MM.1S (cell line): ENCODE data around the gene CCDC158.
A peak's percentile ranks its signal among the peaks of the same experiment; 100 is the strongest.

Experiments used
- DNase-seq: peaks from one replicate; pipeline ENCODE4 v3.0.0-alpha.2; 2015
- H2AFZ ChIP-seq: fragments of 300-600 bp; sonication (generic); 2 replicates; pipeline ENCODE4 v1.6.0; 2016; ENCODE audit warnings: antibody characterized with exemption, low read length
- H3F3A ChIP-seq: fragments of 300-600 bp; sonication (generic); 2 replicates; pipeline ENCODE4 v1.6.1; 2016; ENCODE audit warnings: mild to moderate bottlenecking, antibody characterized with exemption, low read length, moderate library complexity, mixed read lengths; ENCODE audit not compliant: insufficient read depth
- H3K27ac ChIP-seq: fragments of 300-600 bp; sonication (generic); 2 replicates; pipeline ENCODE4 v1.5.1; 2016; ENCODE audit warnings: mild to moderate bottlenecking, low read length
- H3K27me3 ChIP-seq: fragments of 300-600 bp; sonication (generic); replicated peaks from 2 replicates; pipeline ENCODE4 v1.6.0; 2016; ENCODE audit warnings: low read length; ENCODE audit not compliant: insufficient read depth
- H3K36me3 ChIP-seq: fragments of 300-600 bp; sonication (generic); replicated peaks from 2 replicates; pipeline ENCODE4 v1.6.1; 2016; ENCODE audit warnings: mild to moderate bottlenecking, low read length, mixed read lengths; ENCODE audit not compliant: insufficient read depth
- H3K4me1 ChIP-seq: fragments of 300-600 bp; sonication (generic); 2 replicates; pipeline ENCODE4 v1.6.1; 2016; ENCODE audit warnings: low read length, mixed read lengths
- H3K4me2 ChIP-seq: fragments of 300-600 bp; sonication (generic); 2 replicates; pipeline ENCODE4 v1.6.0; 2016; ENCODE audit warnings: low read depth, low read length
- H3K4me3 ChIP-seq: fragments of 300-600 bp; sonication (generic); 2 replicates; pipeline ENCODE4 v1.5.1; 2016; ENCODE audit warnings: low read length, mixed read lengths
- H3K79me2 ChIP-seq: fragments of 300-600 bp; sonication (generic); 2 replicates; pipeline ENCODE4 v1.6.1; 2016; ENCODE audit warnings: mixed run types, low read length, mixed read lengths
- H3K9ac ChIP-seq: fragments of 300-600 bp; sonication (generic); 2 replicates; pipeline ENCODE4 v1.6.1; 2016; ENCODE audit warnings: low read length, mixed read lengths
- H3K9me2 ChIP-seq: fragments of 300-600 bp; sonication (generic); replicated peaks from 2 replicates; pipeline ENCODE4 v1.6.1; 2016; ENCODE audit warnings: mild to moderate bottlenecking, low read length, mixed read lengths; ENCODE audit not compliant: insufficient read depth
- H3K9me3 ChIP-seq: fragments of 300-600 bp; sonication (generic); replicated peaks from 2 replicates; pipeline ENCODE4 v1.6.1; 2016; ENCODE audit warnings: mild to moderate bottlenecking, low read length, mixed read lengths; ENCODE audit not compliant: insufficient read depth
- H4K20me1 ChIP-seq: fragments of 300-600 bp; sonication (generic); 2 replicates; pipeline ENCODE4 v1.6.1; 2016; ENCODE audit warnings: mild to moderate bottlenecking, low read length, moderate library complexity, mixed read lengths; ENCODE audit not compliant: insufficient read depth
- CTCF ChIP-seq: fragments of 300-600 bp; sonication (generic); IDR thresholded peaks from 2 replicates; pipeline ENCODE4 v1.5.1; 2016; ENCODE audit warnings: antibody characterized with exemption, low read length, mixed read lengths
- EZH2 ChIP-seq: fragments of 300-600 bp; sonication (generic); optimal IDR thresholded peaks from 2 replicates; pipeline ENCODE3; 2017; ENCODE audit warnings: low read depth, mild to moderate bottlenecking, antibody characterized with exemption, low read length, mixed read lengths
- EZH2phosphoT487 ChIP-seq: fragments of 300-600 bp; sonication (generic); IDR thresholded peaks from 2 replicates; pipeline ENCODE4 v1.6.1; 2018; ENCODE audit warnings: antibody characterized with exemption, low read length

The CCDC158 gene

GRCh38 chr4:76357981-76358380 lies 63.0 kb downstream of the CCDC158 start:
- no peak overlapping the region for H3K4me3 ChIP-seq
- H3K36me3 ChIP-seq: no peaks in the 10 kb centered on the region
- H3K9ac ChIP-seq: no peak overlapping the region
- no peaks in the 10 kb centered on the region for H3K27me3 ChIP-seq
- H4K20me1 ChIP-seq: no peaks in the 10 kb centered on the region
- H3F3A ChIP-seq: no peaks in the 10 kb centered on the region
- DNase-seq: no peak
- no peak overlapping the region for H3K4me2 ChIP-seq
- no peaks in the 10 kb centered on the region for H3K9me2 ChIP-seq
- H3K4me1 ChIP-seq: peaks cover 5% of the 10 kb centered on the region; the same call in 1 of the 2 replicates
- H3K79me2 ChIP-seq: no peaks in the 10 kb centered on the region
- no peak overlapping the region for H3K27ac ChIP-seq
- H2AFZ ChIP-seq: no peak overlapping the region
- TF ChIP-seq CTCF (no peak), EZH2 (no peak), EZH2phosphoT487 (no peak)
- H3K9me3 ChIP-seq: no peaks in the 10 kb centered on the region

- H3K4me2 ChIP-seq: no peak overlapping the region
- no peak for DNase-seq
- H3K9ac ChIP-seq: no peak overlapping the region
- H3K36me3 ChIP-seq: no peaks in the 10 kb centered on the region
- peaks cover 5% of the 10 kb centered on the region; the same call in 1 of the 2 replicates for H3K4me1 ChIP-seq
- TF ChIP-seq EZH2phosphoT487 (no peak), CTCF (no peak), EZH2 (no peak)
- H3F3A ChIP-seq: no peaks in the 10 kb centered on the region
- H3K27ac ChIP-seq: no peak overlapping the region
- H3K9me2 ChIP-seq: no peaks in the 10 kb centered on the region
- H3K9me3 ChIP-seq: no peaks in the 10 kb centered on the region
- no peak overlapping the region for H3K4me3 ChIP-seq
- H3K27me3 ChIP-seq: no peaks in the 10 kb centered on the region
- H3K79me2 ChIP-seq: no peaks in the 10 kb centered on the region
- no peaks in the 10 kb centered on the region for H4K20me1 ChIP-seq
- H2AFZ ChIP-seq: peak overlapping the region; percentile 20
Measured at GRCh38 chr4:76354517-76355473, 66.1 kb downstream of the CCDC158 start.

GRCh38 chr4:76342803-76343202 lies 78.1 kb downstream of the CCDC158 start:
- no peaks in the 10 kb centered on the region for H3K79me2 ChIP-seq
- H4K20me1 ChIP-seq: no peaks in the 10 kb centered on the region
- no peaks in the 10 kb centered on the region for H3K27me3 ChIP-seq
- no peaks in the 10 kb centered on the region for H3F3A ChIP-seq
- TF ChIP-seq EZH2: no peak
- no peak for TF ChIP-seq EZH2phosphoT487
- TF ChIP-seq CTCF: no peak
- no peaks in the 10 kb centered on the region for H3K9me3 ChIP-seq
- H2AFZ ChIP-seq: no peak overlapping the region
- no peak overlapping the region for H3K9ac ChIP-seq
- H3K4me3 ChIP-seq: no peak overlapping the region
- H3K9me2 ChIP-seq: no peaks in the 10 kb centered on the region
- H3K27ac ChIP-seq: no peak overlapping the region
- H3K36me3 ChIP-seq: no peaks in the 10 kb centered on the region
- no peak overlapping the region for H3K4me2 ChIP-seq
- DNase-seq: no peak
- 0 out of 2 replicates have a peak, but pooled peaks cover 3% of the 10 kb centered on the region for H3K4me1 ChIP-seq
